Loucy (cell line): ENCODE measurements around the gene XIRP2.

ENCODE experiments used
- CTCF ChIP-seq: fragments of 200-600 bp; sonication (generic); conservative IDR thresholded peaks from 2 replicates; pipeline ENCODE4 v1.5.1; 2014; ENCODE audit warnings: mild to moderate bottlenecking, antibody characterized with exemption, low read length
- EZH2phosphoT487 ChIP-seq: fragments of 200-600 bp; IDR thresholded peaks from 2 replicates; pipeline ENCODE4 v1.6.1; 2018; ENCODE audit warnings: antibody characterized with exemption, mild to moderate bottlenecking, moderate library complexity, borderline replicate concordance

- TF ChIP-seq CTCF: no peak
- no peak for TF ChIP-seq EZH2phosphoT487
Observed at GRCh38 chr2:167279810-167280209, 391.5 kb downstream of the XIRP2 start.
